ENCODE measurements around the gene ONECUT1.

DNA sequence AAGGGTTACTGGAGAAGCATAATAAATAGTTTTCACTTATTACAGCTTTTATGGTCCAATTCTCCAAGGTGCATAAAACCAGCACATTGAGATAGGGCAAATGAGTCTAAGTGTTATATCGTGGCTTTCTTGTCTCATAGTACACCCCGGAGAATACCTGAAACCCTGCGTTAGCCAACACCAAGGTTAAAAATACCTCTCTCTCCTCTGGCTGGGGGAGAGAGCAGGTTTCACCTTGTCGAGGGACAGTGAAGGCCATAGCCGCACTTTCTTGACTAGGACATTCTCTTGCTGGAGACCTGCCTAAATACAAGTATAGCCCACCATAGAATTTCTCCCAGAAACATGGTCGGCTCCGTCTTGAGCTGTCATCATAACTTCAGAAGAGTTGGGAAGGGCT, 59.5 kb downstream of the ONECUT1 start:
- TF ChIP-seq, protein P1, sequence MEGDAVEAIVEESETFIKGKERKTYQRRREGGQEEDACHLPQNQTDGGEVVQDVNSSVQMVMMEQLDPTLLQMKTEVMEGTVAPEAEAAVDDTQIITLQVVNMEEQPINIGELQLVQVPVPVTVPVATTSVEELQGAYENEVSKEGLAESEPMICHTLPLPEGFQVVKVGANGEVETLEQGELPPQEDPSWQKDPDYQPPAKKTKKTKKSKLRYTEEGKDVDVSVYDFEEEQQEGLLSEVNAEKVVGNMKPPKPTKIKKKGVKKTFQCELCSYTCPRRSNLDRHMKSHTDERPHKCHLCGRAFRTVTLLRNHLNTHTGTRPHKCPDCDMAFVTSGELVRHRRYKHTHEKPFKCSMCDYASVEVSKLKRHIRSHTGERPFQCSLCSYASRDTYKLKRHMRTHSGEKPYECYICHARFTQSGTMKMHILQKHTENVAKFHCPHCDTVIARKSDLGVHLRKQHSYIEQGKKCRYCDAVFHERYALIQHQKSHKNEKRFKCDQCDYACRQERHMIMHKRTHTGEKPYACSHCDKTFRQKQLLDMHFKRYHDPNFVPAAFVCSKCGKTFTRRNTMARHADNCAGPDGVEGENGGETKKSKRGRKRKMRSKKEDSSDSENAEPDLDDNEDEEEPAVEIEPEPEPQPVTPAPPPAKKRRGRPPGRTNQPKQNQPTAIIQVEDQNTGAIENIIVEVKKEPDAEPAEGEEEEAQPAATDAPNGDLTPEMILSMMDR (conservative IDR thresholded peaks at IDR 0.05): no peak
- no peak for TF ChIP-seq EZH2 (IDR thresholded peaks at IDR 0.05; ENCODE audit: low read depth)
